GM21360 (cell line): ENCODE measurements around the gene STYXL1.

Source experiments
- ATAC-seq: cut with Tn5 transposase; IDR thresholded peaks from one replicate; pipeline ENCODE4 v1.9.1; 2021; ENCODE audit warnings: mild to moderate bottlenecking, moderate library complexity; ENCODE audit not compliant: unreplicated experiment

The STYXL1 gene

DNA sequence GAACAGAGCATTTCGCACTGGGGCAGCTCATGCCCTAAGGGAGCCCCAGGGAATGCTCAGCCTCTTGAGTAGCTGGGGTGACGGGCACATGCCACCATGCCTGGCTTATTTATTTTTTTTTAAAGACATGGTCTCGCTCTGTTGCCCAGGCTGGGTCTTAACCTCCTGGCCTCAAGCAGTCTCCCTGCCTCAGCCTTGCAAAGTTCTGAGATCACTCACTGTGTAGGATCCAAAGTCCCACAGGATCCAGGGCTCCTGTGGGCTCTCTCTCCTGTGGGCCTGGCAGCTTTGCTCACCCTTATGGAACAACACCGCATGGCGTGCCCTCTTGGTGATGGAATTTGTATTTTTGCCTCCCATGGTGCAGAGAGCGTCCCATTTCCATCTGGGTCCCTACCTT lies 87.4 kb downstream of the STYXL1 start:
- no peak for ATAC-seq

DNA sequence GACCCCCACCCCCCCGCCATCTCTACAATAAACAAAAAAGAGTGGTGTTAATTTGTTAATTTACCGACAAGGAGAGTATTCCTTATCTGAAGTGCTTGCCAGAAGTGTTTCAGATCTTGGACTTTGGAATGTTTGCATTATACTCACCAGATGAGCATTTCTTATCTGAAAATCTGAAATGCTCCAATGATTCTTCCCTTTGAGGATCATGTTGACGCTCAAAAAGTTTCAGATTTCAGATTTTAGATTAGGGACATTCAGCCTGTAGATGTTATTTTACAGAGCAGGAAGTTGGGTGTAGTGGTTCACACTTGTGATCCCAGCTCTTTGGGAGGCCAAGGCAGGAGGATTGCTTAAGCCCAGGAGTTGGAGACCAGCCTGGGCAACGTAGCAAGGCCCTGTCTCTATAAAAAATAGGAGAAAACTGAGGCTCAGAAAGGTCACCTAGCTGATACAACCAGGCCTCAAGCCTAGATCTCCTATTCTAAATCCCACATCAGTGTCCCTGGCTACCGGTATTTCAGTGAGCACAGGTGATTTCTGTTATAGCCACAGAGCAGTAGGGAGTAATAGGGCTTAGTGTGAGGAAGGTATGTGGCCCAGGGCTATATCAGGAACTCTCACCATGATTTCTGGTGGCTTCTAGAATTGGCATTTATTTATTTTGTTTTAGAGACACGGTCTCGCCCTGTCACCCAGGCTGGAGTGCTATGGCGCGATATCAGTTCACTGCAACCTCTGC lies 88.8 kb downstream of the STYXL1 start:
- no peak for ATAC-seq

DNA sequence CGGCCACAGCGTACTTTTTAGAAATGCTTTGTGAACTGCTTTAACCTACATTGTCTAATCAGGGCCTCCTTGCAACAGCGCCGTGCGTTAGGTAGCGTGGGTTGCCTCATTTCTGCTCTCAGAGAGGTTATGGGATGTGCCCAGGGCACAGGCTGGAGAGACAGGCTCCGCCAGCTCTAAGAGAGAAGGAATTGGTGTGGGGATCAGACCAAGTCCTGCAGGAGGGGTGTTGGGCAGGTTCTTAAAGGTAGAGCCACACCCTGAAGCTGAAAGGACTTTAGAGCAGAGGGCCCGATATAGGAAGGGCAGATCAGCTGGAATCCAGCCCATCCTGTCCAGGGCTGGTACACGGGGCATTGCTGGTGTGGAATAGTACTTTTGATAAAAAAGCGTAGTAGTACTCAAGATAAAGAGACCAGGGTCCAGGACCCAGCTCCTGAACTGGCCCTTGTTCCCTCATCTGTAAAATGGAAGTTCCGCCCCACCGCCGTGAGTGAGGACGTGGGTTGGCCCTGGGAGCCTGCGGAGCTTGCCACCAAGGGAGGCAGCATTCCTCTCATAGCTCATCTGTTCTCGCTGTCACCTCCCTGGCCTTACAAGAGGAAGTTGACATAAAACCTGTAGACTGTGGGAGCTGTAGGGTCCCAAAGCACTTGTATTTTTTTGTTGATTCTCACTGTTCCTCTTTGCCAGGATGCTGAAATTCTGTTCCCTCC lies 90.6 kb downstream of the STYXL1 start:
- no peak for ATAC-seq

DNA sequence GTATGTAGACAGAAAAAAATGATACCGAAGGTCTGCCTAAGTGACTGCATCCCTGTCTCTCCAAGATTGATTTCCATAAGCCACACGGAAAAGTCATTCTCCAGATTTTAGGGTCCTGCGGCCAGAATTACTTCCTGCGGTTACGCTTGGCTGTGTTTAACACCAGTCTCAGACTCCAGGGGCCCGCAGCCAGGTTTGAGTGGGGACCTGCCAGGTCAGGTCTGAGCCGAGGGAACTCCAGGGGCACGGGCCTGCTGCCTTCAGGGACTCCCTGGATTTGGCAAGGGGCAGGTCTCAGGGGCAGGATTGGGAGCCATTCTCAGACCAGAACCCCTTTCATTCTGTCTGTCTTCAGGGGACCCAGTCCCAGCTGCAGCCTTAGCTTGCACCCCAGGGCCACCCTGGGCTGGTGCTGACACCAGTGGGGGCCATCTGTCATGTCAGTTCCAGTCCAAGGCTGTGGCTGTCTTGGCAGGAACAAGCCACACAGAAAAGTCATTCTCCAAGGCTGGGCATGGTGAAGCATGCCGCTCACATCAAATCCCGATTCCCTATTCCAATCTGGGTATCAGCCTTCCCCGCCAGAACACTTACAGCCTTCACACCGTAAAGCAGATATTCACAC lies 92.4 kb downstream of the STYXL1 start:
- ATAC-seq = no peak

DNA sequence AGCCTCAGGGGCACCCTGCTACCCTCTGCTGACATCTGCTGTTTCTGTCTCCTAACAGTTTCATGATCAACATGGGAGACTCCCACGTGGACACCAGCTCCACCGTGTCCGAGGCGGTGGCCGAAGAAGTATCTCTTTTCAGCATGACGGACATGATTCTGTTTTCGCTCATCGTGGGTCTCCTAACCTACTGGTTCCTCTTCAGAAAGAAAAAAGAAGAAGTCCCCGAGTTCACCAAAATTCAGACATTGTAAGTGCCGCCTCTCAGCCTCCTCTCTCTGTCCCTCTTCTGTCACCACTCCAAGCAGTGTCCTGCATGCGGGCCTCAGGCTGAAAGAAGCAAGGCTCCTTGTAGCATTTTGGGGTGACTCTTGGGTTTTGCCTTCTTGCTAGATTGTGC lies 93.9 kb downstream of the STYXL1 start:
- no peak for ATAC-seq

DNA sequence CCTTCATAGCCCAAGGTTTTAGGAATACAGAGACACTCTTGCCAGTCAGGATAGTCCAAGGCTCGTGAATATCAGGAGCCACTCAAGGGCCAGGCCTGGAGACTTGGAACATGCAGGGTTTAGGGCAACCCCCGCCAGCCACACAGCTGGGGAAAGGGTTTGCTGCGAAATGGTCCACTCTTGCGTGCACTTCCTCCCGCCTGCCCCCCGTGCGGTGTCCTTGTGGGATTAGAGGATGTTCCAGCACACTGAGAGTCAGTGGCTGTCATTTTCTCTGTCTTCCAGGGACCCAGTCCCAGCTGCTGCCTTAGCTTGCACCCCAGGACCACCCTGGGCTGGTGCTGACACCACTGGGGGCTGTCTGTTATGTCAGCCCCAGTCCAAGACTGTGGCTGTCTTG lies 94.4 kb downstream of the STYXL1 start:
- ATAC-seq = no peak

DNA sequence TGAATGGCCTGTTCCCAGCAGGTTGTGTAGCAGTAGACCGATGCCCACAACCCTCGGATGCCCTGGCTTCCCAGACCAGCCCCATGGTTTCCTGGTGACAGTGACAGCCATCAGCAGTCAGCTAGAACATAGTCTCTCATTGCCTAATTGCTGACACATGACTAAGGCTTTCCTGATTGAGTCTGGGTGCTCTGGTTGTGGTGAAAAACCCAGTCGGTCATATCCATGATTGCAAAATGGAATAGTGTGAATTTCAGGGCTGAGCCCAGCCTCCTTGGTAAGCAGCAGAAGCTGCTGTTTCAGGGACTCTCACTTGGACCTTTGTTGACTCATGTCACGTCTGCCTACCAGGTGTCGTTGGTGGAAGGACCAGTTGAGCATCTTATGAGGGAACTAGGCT lies 96.3 kb downstream of the STYXL1 start:
- ATAC-seq = no peak

DNA sequence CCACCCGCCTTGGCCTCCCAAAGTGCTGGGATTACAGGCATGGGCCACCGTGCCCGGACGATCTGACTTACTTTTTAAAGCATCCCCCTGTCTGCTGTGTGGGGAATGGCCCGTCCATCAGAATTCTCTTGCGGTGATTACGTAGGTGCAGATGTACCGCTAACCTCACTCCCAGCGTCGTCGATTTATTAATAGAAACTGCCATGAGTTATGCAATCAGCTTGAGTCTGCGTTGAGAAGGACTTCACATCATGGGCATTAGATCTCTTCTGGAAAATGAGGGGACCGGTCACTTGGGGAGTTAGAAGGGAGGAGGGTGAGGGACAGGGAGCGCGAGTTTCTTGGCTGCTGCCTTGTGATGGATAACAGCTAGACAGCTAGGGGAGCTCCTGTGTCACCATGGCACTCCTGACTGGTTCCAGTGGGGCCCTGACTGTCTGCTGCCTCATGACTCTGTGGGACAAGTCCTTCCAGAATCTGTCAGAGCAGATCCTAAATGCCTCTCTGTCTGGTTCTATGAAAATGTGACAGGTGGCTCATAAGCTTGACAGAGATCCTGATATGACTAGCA lies 97.6 kb downstream of the STYXL1 start:
- ATAC-seq = no peak

DNA sequence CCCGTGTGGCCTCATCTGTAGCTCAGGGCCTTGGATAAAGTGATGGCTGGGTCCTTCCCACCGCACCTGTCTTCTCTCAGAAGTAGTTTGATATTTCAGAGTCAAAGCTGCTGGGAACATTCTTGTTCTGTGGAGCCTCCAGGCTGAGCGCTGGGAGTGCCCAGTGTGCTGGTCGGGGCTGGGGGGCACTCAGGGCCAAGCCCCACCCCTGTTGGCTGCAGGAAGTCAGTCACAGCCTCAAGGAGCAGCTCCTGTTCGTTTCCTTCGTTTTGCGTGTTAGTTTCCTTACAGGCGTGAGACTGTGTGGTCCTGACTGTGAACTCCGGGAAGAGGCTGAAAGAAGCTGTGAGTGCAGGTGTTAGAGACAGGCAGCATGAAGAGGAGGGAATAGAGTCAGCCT lies 99.6 kb downstream of the STYXL1 start:
- ATAC-seq = no peak
